Measurements from ENCODE around the gene ZMIZ2. TPM values are rescaled to one million over a fixed set of nuclear protein-coding genes. Genes with fewer than 3 reads are reported as not detected.
"Not testable (repeated sequence)": the region's sequence is repeated elsewhere in the genome, so short reads cannot be mapped to it uniquely, and the experiment has no call there.

The ZMIZ2 gene
- total and polyA plus RNA-seq, 9 of the 15 experiments (the other 6 are each of a cell fraction or from before 2014, with no cell fraction given): 0.13 to 40.3 (median 4.9) TPM

DNA sequence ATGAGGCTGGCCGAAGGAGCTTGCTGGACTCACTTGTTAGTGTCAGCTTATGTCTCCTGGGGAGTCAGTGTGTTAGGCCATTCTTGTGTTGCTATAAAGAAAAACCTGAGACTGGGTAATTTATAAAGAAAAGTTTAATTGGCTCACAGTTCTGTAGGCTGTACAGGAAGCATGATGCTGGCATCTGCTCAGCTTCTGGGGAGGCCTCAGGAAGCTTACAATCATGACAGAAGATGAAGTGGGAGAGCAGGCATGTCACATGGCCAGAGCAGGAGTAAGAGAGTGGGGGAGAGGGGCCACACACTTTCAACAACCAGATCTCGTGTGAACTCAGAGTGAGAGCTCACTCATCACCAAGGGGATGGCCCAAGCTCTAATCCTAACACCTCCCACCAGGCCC lies 49.0 kb upstream of the ZMIZ2 start:
- H3K4me1 ChIP-seq (replicated peaks in 1 of 2; ENCODE audit: control insufficient read depth in 2 of 2, insufficient read depth in 2 of 2, low read length in 2 of 2); H3K4me2 ChIP-seq (ENCODE audit: insufficient read depth, low read length); BruUV-seq (replicated peaks); H3K27ac ChIP-seq (ENCODE audit: extremely low read depth, low read depth, low read length); FAIRE-seq; CTCF ChIA-PET (ENCODE audit: low intra/inter-chr PET ratio); in situ Hi-C loops (cut with MboI); H3K4me3 ChIP-seq; H3K9me3 ChIP-seq (replicated peaks; ENCODE audit: control insufficient read depth, insufficient read depth, low read depth, low read length); H4K20me1 ChIP-seq (replicated peaks; ENCODE audit: control insufficient read depth, insufficient read depth, low read length); H2AFZ ChIP-seq (ENCODE audit: low read depth, low read length); H3K9me1 ChIP-seq (ENCODE audit: control insufficient read depth, insufficient read depth, low read length); intact Hi-C loops (cut with micrococcal nuclease); H3K27me3 ChIP-seq (ENCODE audit: control insufficient read depth in 2 of 2, insufficient read depth in 2 of 2, low read length in 2 of 2); ATAC-seq; H3K79me2 ChIP-seq (ENCODE audit: control insufficient read depth, insufficient read depth, low read length); DNase-seq (ENCODE audit: extremely low read depth in 1 of 4, low spot score in 3 of 4); H3K9ac ChIP-seq (ENCODE audit: insufficient read depth in 1 of 2, low read depth in 2 of 2, low read length in 2 of 2): not testable (repeated sequence)
- POLR2A ChIA-PET: interaction anchor here (0.7 kb wide), 1 partner anchor 49 kb away, joined by 3 read pairs; no protein-coding TSS in a partner anchor
- TF ChIP-seq TRIM28 (IDR thresholded peaks at IDR 0.05) (0 out of 2 replicates have a peak, but pooled peaks have one; percentile 38), ZNF316 (IDR thresholded peaks at IDR 0.05) (peak; percentile 69)
- WGBS (ENCODE audit: insufficient coverage, low coverage, missing lambda C conversion rate): 86% methylated on average over 2 of the region's 2 CpGs
- peaks cover 70% of the 10 kb centered on the region for H3K36me3 ChIP-seq (ENCODE audit: control insufficient read depth, insufficient read depth, low read length)

DNA sequence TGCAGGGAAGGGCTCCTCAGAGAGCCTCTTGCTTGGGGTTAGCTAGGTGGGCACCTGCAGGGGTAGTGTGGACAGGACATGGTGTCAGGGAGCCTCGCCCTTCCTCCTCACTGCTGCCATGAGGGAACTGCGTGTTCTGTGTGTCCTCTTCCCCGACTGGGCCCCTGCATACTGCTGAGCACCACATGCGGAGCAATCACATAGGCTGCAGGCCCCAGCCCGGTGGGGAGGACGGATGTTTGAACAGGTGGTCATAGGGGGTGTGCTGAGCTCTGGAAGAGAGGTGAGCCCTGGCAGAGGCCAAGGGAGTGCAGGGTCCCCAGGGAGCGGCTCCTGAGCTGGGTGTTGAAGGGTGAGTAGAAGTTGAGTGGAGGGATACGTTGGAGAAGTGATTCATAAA lies 48.3 kb upstream of the ZMIZ2 start:
- Histone ChIP-seq H3K4me3 (no peak overlapping the region), H4K20me1 (replicated peaks; ENCODE audit: control insufficient read depth, insufficient read depth, low read length) (no peaks in the 10 kb centered on the region), H3K4me1 (replicated peaks in 1 of 2; ENCODE audit: control insufficient read depth in 2 of 2, insufficient read depth in 2 of 2, low read length in 2 of 2) (no peaks in the 10 kb centered on the region), H3K9me3 (replicated peaks; ENCODE audit: control insufficient read depth, insufficient read depth, low read depth, low read length) (no peaks in the 10 kb centered on the region; the same call in 1 of the 2 replicates), H3K27me3 (ENCODE audit: control insufficient read depth in 2 of 2, insufficient read depth in 2 of 2, low read length in 2 of 2) (no peaks in the 10 kb centered on the region), H3K9ac (ENCODE audit: insufficient read depth in 1 of 2, low read depth in 2 of 2, low read length in 2 of 2) (no peak overlapping the region; a peak in 1 of 4 replicates), H3K9me1 (ENCODE audit: control insufficient read depth, insufficient read depth, low read length) (no peaks in the 10 kb centered on the region), H2AFZ (ENCODE audit: low read depth, low read length) (no peak overlapping the region), H3K27ac (ENCODE audit: extremely low read depth, low read depth, low read length) (no peak overlapping the region), H3K79me2 (ENCODE audit: control insufficient read depth, insufficient read depth, low read length) (no peaks in the 10 kb centered on the region), H3K36me3 (ENCODE audit: control insufficient read depth, insufficient read depth, low read length) (peaks cover 67% of the 10 kb centered on the region), H3K4me2 (ENCODE audit: insufficient read depth, low read length) (no peak overlapping the region)
- ATAC-seq (no peak), DNase-seq (ENCODE audit: extremely low read depth in 1 of 4, low spot score in 3 of 4) (peak in 1 of 4 experiments; percentile 2), FAIRE-seq (no peak)
- intact Hi-C loops (cut with micrococcal nuclease): no loop called here
- POLR2A ChIA-PET: interaction anchor here (0.5 to 0.7 kb wide), 3 partner anchors 49 to 60 kb away, joined by 3 to 4 read pairs (median 3); no protein-coding TSS in a partner anchor
- TF ChIP-seq FOXA1 (IDR thresholded peaks at IDR 0.05; ENCODE audit: borderline replicate concordance) (no peak), ETV6 (IDR thresholded peaks at IDR 0.05; ENCODE audit: borderline replicate concordance in 1 of 2, low read depth in 2 of 2, low read length in 1 of 2) (no peak), ETV6 (CRISPR knock-in tag; IDR thresholded peaks at IDR 0.05; ENCODE audit: borderline replicate concordance) (no peak), MCM5 (IDR thresholded peaks at IDR 0.05; ENCODE audit: low read depth) (no peak)
- CTCF ChIA-PET (ENCODE audit: low intra/inter-chr PET ratio): no interaction called here
- in situ Hi-C loops (cut with MboI): no loop called here
- WGBS (ENCODE audit: insufficient coverage, low coverage, missing lambda C conversion rate): 89% methylated on average over 6 of the region's 8 CpGs
- no TSS peak for BruUV-seq (replicated peaks)

GRCh38 chr7:44703391-44703790 lies 45.3 kb upstream of the ZMIZ2 start:
- H3K4me2 ChIP-seq (ENCODE audit: insufficient read depth, low read length); H3K79me2 ChIP-seq (ENCODE audit: control insufficient read depth, insufficient read depth, low read length); ATAC-seq; in situ Hi-C loops (cut with MboI); DNase-seq (ENCODE audit: extremely low read depth in 1 of 4, low spot score in 3 of 4); H3K4me3 ChIP-seq; BruUV-seq (replicated peaks); FAIRE-seq; H3K9me1 ChIP-seq (ENCODE audit: control insufficient read depth, insufficient read depth, low read length); H3K27me3 ChIP-seq (ENCODE audit: control insufficient read depth in 2 of 2, insufficient read depth in 2 of 2, low read length in 2 of 2); H3K4me1 ChIP-seq (replicated peaks in 1 of 2; ENCODE audit: control insufficient read depth in 2 of 2, insufficient read depth in 2 of 2, low read length in 2 of 2); H3K9ac ChIP-seq (ENCODE audit: insufficient read depth in 1 of 2, low read depth in 2 of 2, low read length in 2 of 2); H4K20me1 ChIP-seq (replicated peaks; ENCODE audit: control insufficient read depth, insufficient read depth, low read length); CTCF ChIA-PET (ENCODE audit: low intra/inter-chr PET ratio); H3K9me3 ChIP-seq (replicated peaks; ENCODE audit: control insufficient read depth, insufficient read depth, low read depth, low read length); H2AFZ ChIP-seq (ENCODE audit: low read depth, low read length); intact Hi-C loops (cut with micrococcal nuclease); POLR2A ChIA-PET; H3K27ac ChIP-seq (ENCODE audit: extremely low read depth, low read depth, low read length): not testable (repeated sequence)
- WGBS (ENCODE audit: insufficient coverage, low coverage, missing lambda C conversion rate): over 99% methylated on average over 10 of the region's 10 CpGs
- peaks cover 55% of the 10 kb centered on the region; the same call in 2 of the 3 replicates for H3K36me3 ChIP-seq (ENCODE audit: control insufficient read depth, insufficient read depth, low read length)
